Ascending aorta (tissue), 2 donors: ENCODE results near the gene RETREG2. TPM values are rescaled to one million over a fixed set of nuclear protein-coding genes. Genes with fewer than 3 reads are reported as not detected.

Experiments used
- DNase-seq, 2 donors: peaks; one replicate each; pipeline ENCODE4 v3.0.0-alpha.2; 2019; ENCODE audit warnings: low spot score in 2 of 2
- H3K27ac ChIP-seq, 2 donors: fragments of 200-600 bp; sonication (generic); one replicate each; pipeline ENCODE4 v1.5.1; 2016 to 2017; ENCODE audit warnings: mild to moderate bottlenecking in 1 of 2
- H3K27me3 ChIP-seq: fragments of 200-600 bp; sonication (generic); one replicate; pipeline ENCODE4 v1.5.1; 2017
- H3K36me3 ChIP-seq, 2 donors: fragments of 200-600 bp; sonication (generic); one replicate each; pipeline ENCODE4 v1.5.1; 2016
- H3K4me1 ChIP-seq, 2 donors: fragments of 200-600 bp; sonication (generic); one replicate each; pipeline ENCODE4 v1.5.1; 2016 to 2017; ENCODE audit warnings: mild to moderate bottlenecking in 1 of 2
- H3K4me3 ChIP-seq, 2 donors: fragments of 200-600 bp; sonication (generic); one replicate each; pipeline ENCODE4 v1.5.1; 2016 to 2017; ENCODE audit warnings: mild to moderate bottlenecking in 1 of 2
- H3K9me3 ChIP-seq, 2 donors: fragments of 200-600 bp; sonication (generic); one replicate each; pipeline ENCODE4 v1.5.1; 2016
- intact Hi-C: fragments of 100-400 bp; cut with DNase I; formaldehyde crosslinking; loops from one replicate; pipeline ENCODE4 v1.15.1; 2023
- total RNA-seq: library from RNA; depleted of rRNA; stranded (reverse); fragments of >200 nt; gene quantifications from one replicate; pipeline ENCODE4 v1.1.0, GENCODE V29; 2016
- TF ChIP-seq, protein P1 (sequence below), 3 experiments: fragments of 200-600 bp in 2 of 3; fragments of 450-650 bp in 1 of 3; sonication (generic) in 2 of 3; IDR thresholded peaks; one replicate each; pipeline ENCODE4 v1.5.1; 2016 to 2019; ENCODE audit warnings: antibody characterized with exemption in 3 of 3, mild to moderate bottlenecking in 1 of 3, moderate library complexity in 1 of 3

RETREG2 gene
- total RNA-seq, 1 donor from 2014 or later = 83.5 TPM

- H3K36me3 ChIP-seq = no peaks in the 10 kb centered on the region
- H3K9me3 ChIP-seq = no peaks in the 10 kb centered on the region
- no peaks in the 10 kb centered on the region for H3K4me1 ChIP-seq
- DNase-seq = no peak
- H3K27ac ChIP-seq = no peak overlapping the region
- intact Hi-C loops = no loop called here
- H3K27me3 ChIP-seq = no peaks in the 10 kb centered on the region
- no peak overlapping the region for H3K4me3 ChIP-seq
- TF ChIP-seq, protein P1, sequence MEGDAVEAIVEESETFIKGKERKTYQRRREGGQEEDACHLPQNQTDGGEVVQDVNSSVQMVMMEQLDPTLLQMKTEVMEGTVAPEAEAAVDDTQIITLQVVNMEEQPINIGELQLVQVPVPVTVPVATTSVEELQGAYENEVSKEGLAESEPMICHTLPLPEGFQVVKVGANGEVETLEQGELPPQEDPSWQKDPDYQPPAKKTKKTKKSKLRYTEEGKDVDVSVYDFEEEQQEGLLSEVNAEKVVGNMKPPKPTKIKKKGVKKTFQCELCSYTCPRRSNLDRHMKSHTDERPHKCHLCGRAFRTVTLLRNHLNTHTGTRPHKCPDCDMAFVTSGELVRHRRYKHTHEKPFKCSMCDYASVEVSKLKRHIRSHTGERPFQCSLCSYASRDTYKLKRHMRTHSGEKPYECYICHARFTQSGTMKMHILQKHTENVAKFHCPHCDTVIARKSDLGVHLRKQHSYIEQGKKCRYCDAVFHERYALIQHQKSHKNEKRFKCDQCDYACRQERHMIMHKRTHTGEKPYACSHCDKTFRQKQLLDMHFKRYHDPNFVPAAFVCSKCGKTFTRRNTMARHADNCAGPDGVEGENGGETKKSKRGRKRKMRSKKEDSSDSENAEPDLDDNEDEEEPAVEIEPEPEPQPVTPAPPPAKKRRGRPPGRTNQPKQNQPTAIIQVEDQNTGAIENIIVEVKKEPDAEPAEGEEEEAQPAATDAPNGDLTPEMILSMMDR (IDR thresholded peaks at IDR 0.05) = no peak
Observed at GRCh38 chr2:219133976-219134375, 44.1 kb upstream of the RETREG2 start.

GRCh38 chr2:219140722-219141121 lies 37.4 kb upstream of the RETREG2 start:
- Histone ChIP-seq H3K36me3 (peaks cover 13 to 37% of the 10 kb centered on the region in 2 donors), H3K27me3 (no peaks in the 10 kb centered on the region), H3K4me3 (no peak overlapping the region), H3K27ac (no peak overlapping the region), H3K4me1 (peaks cover 0 to 9% of the 10 kb centered on the region in 2 donors), H3K9me3 (no peaks in the 10 kb centered on the region)
- no peak for DNase-seq
- TF ChIP-seq, protein P1 (IDR thresholded peaks at IDR 0.05) = no peak
- intact Hi-C loops = no loop called here

DNA sequence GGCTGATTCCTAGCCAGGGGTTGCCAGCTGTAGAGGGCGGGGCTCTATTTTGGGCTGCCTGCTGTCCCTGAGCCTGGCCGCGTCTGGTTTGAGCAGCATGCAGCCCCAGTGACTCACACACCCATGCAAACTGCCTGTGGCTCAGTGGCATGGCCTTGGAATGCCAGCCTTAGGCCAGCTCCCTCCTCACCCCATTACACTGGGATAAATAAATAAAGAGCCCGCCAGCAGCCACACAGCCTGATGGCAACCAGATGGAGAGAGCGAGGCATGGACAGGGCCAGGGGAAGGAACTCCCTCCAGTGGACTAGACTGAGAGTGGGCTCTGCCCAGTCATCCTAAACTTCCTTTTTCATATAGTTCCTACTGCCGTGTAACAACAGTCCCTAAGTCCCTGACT lies 35.7 kb upstream of the RETREG2 start:
- TF ChIP-seq, protein P1 (IDR thresholded peaks at IDR 0.05) = peak in 2 of 3 experiments; percentile 10 to 34
- Histone ChIP-seq H3K27ac (peak overlapping the region; percentile 43 to 56), H3K27me3 (no peaks in the 10 kb centered on the region), H3K9me3 (no peaks in the 10 kb centered on the region), H3K4me1 (peaks cover 0 to 9% of the 10 kb centered on the region in 2 donors), H3K4me3 (no peak overlapping the region), H3K36me3 (peaks cover 20 to 48% of the 10 kb centered on the region in 2 donors)
- intact Hi-C loops = no loop called here
- DNase-seq = peak; percentile 62 to 84

DNA sequence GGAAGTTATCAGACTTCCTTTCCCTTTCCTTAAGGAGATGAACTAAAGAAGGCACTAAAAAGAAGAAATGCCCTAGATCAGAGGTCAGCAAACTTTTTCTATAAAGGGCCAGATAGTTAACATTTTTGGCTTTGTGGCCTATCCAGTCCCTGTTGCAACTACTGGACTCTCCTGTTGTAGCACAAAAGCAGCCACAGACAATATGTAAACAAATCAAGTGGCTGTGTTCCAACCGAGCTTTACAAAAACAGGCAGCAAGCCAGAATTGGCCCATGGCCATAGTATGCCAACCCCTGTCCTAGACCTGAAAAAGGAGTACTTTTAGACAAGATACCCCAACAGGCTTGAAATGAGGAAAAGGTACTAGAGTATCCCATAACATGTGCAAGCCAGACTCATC lies 28.4 kb upstream of the RETREG2 start:
- Histone ChIP-seq H3K27me3 (no peaks in the 10 kb centered on the region), H3K4me3 (no peak overlapping the region), H3K4me1 (no peaks in the 10 kb centered on the region), H3K9me3 (no peaks in the 10 kb centered on the region), H3K27ac (no peak overlapping the region), H3K36me3 (peaks cover 19 to 42% of the 10 kb centered on the region in 2 donors)
- intact Hi-C loops = no loop called here
- TF ChIP-seq, protein P1 (IDR thresholded peaks at IDR 0.05) = no peak
- DNase-seq = no peak

- Histone ChIP-seq H3K27ac (no peak overlapping the region), H3K4me3 (no peak overlapping the region), H3K9me3 (no peaks in the 10 kb centered on the region), H3K27me3 (no peaks in the 10 kb centered on the region), H3K36me3 (peaks cover 6 to 33% of the 10 kb centered on the region in 2 donors), H3K4me1 (peaks cover 0 to 5% of the 10 kb centered on the region in 2 donors)
- no peak for DNase-seq
- TF ChIP-seq, protein P1 (IDR thresholded peaks at IDR 0.05) = peak; percentile 50 to 66 (median 65)
- intact Hi-C loops = loop anchor here (1.0 kb wide), 2 partner anchors 97 to 159 kb away; no protein-coding TSS in a partner anchor
Observed at GRCh38 chr2:219155054-219155644, 22.9 kb upstream of the RETREG2 start.
